ENCODE measurements around the gene ARPC3. TPM values are rescaled to one million over a fixed set of nuclear protein-coding genes. Genes with fewer than 3 reads are reported as not detected.
A peak's percentile ranks its signal among the peaks of the same experiment; 100 is the strongest.

Gene ARPC3
- total and polyA plus RNA-seq, 9 of the 15 experiments (the other 6 are each of a cell fraction or from before 2014, with no cell fraction given) = 74.2 to 575 (median 345) TPM

DNA sequence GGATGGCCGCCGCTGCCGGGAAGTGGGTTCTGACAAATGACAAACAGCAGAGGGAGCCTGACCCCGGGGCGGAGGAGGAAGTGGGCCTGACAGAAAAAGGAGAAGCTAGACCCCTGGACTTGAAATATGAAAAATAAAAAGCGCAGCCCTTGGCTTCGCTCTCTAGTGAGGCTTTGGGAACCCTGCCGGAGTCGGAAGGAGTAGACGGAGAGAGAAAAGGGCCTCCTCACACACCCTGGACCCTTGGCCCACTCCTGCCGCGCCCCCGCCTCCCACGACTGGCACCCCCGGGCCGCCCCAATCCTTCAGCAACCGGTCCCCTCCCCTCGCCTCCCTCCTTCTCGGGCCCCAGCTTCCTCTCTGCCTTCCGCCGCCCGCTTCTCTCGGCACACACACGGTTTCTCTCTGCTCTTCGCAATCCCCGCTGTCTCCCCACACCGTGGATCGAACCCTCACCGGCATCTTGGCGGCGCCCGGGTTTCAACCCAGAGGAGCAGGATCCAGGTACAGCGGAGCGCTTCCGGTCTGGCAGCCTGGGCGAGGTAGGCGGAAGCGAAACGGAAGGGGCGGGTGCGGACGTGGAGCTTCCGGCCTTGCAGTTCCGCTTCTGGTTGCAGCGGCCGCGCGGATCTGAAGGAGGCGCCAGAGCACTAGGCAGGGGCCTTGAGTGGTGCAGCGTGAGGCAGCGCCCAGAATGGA, at the start of gene ARPC3 (continued):
- TF ChIP-seq, protein P1, sequence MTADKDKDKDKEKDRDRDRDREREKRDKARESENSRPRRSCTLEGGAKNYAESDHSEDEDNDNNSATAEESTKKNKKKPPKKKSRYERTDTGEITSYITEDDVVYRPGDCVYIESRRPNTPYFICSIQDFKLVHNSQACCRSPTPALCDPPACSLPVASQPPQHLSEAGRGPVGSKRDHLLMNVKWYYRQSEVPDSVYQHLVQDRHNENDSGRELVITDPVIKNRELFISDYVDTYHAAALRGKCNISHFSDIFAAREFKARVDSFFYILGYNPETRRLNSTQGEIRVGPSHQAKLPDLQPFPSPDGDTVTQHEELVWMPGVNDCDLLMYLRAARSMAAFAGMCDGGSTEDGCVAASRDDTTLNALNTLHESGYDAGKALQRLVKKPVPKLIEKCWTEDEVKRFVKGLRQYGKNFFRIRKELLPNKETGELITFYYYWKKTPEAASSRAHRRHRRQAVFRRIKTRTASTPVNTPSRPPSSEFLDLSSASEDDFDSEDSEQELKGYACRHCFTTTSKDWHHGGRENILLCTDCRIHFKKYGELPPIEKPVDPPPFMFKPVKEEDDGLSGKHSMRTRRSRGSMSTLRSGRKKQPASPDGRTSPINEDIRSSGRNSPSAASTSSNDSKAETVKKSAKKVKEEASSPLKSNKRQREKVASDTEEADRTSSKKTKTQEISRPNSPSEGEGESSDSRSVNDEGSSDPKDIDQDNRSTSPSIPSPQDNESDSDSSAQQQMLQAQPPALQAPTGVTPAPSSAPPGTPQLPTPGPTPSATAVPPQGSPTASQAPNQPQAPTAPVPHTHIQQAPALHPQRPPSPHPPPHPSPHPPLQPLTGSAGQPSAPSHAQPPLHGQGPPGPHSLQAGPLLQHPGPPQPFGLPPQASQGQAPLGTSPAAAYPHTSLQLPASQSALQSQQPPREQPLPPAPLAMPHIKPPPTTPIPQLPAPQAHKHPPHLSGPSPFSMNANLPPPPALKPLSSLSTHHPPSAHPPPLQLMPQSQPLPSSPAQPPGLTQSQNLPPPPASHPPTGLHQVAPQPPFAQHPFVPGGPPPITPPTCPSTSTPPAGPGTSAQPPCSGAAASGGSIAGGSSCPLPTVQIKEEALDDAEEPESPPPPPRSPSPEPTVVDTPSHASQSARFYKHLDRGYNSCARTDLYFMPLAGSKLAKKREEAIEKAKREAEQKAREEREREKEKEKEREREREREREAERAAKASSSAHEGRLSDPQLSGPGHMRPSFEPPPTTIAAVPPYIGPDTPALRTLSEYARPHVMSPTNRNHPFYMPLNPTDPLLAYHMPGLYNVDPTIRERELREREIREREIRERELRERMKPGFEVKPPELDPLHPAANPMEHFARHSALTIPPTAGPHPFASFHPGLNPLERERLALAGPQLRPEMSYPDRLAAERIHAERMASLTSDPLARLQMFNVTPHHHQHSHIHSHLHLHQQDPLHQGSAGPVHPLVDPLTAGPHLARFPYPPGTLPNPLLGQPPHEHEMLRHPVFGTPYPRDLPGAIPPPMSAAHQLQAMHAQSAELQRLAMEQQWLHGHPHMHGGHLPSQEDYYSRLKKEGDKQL (CRISPR knock-in tag; IDR thresholded peaks at IDR 0.05; ENCODE audit: borderline replicate concordance) = no peak
- no peak for TF ChIP-seq IRF2 (CRISPR knock-in tag; IDR thresholded peaks at IDR 0.05)
- no peak for TF ChIP-seq ZNF699 (CRISPR knock-in tag; IDR thresholded peaks at IDR 0.05; ENCODE audit: insufficient replicate concordance)
- TF ChIP-seq, protein P2, sequence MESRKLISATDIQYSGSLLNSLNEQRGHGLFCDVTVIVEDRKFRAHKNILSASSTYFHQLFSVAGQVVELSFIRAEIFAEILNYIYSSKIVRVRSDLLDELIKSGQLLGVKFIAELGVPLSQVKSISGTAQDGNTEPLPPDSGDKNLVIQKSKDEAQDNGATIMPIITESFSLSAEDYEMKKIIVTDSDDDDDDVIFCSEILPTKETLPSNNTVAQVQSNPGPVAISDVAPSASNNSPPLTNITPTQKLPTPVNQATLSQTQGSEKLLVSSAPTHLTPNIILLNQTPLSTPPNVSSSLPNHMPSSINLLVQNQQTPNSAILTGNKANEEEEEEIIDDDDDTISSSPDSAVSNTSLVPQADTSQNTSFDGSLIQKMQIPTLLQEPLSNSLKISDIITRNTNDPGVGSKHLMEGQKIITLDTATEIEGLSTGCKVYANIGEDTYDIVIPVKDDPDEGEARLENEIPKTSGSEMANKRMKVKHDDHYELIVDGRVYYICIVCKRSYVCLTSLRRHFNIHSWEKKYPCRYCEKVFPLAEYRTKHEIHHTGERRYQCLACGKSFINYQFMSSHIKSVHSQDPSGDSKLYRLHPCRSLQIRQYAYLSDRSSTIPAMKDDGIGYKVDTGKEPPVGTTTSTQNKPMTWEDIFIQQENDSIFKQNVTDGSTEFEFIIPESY (CRISPR knock-in tag; IDR thresholded peaks at IDR 0.05) = peak; percentile 72
- TF ChIP-seq KDM4B (IDR thresholded peaks at IDR 0.05; ENCODE audit: borderline replicate concordance in 2 of 2, low read depth in 1 of 2) = peak in 1 of 2 experiments; percentile 62; a peak in 1 of 4 replicates
- TF ChIP-seq ZC3H8 (IDR thresholded peaks at IDR 0.05) = no peak
- TF ChIP-seq, protein P3, sequence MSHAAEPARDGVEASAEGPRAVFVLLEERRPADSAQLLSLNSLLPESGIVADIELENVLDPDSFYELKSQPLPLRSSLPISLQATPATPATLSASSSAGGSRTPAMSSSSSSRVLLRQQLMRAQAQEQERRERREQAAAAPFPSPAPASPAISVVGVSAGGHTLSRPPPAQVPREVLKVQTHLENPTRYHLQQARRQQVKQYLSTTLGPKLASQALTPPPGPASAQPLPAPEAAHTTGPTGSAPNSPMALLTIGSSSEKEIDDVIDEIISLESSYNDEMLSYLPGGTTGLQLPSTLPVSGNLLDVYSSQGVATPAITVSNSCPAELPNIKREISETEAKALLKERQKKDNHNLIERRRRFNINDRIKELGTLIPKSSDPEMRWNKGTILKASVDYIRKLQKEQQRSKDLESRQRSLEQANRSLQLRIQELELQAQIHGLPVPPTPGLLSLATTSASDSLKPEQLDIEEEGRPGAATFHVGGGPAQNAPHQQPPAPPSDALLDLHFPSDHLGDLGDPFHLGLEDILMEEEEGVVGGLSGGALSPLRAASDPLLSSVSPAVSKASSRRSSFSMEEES (CRISPR knock-in tag; IDR thresholded peaks at IDR 0.05) = no peak
- no peak; the same call in 1 of the 2 replicates for TF ChIP-seq TCF7 (IDR thresholded peaks at IDR 0.05; ENCODE audit: borderline replicate concordance)
- peak; percentile 94 for TF ChIP-seq PHF20 (IDR thresholded peaks at IDR 0.05; ENCODE audit: partially characterized antibody)
- TF ChIP-seq, protein P4, sequence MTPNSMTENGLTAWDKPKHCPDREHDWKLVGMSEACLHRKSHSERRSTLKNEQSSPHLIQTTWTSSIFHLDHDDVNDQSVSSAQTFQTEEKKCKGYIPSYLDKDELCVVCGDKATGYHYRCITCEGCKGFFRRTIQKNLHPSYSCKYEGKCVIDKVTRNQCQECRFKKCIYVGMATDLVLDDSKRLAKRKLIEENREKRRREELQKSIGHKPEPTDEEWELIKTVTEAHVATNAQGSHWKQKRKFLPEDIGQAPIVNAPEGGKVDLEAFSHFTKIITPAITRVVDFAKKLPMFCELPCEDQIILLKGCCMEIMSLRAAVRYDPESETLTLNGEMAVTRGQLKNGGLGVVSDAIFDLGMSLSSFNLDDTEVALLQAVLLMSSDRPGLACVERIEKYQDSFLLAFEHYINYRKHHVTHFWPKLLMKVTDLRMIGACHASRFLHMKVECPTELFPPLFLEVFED (CRISPR knock-in tag; conservative IDR thresholded peaks at IDR 0.05) = no peak; the same call in 1 of the 2 replicates
- TF ChIP-seq ZNF165 (CRISPR knock-in tag; IDR thresholded peaks at IDR 0.05; ENCODE audit: borderline replicate concordance) = no peak
- TF ChIP-seq ZNF217 (CRISPR knock-in tag; IDR thresholded peaks at IDR 0.05) = no peak
- TF ChIP-seq GABPB1 (CRISPR knock-in tag; IDR thresholded peaks at IDR 0.05) = peak; percentile 95
